SU-DHL-6 (cell line): ENCODE data around the gene DOCK11.

Experiments
- CTCF ChIP-seq: fragments of 200-600 bp; sonication (generic); IDR thresholded peaks from one replicate; pipeline ENCODE4 v1.5.1; 2017; ENCODE audit warnings: antibody characterized with exemption, mild to moderate bottlenecking, low read length, moderate library complexity; ENCODE audit not compliant: insufficient read depth, poor library complexity, severe bottlenecking
- EZH2phosphoT487 ChIP-seq: fragments of 200-600 bp; sonication (generic), shearing (Covaris generic); conservative IDR thresholded peaks from 2 replicates; pipeline ENCODE4 v1.6.1; 2018; ENCODE audit warnings: mild to moderate bottlenecking, antibody characterized with exemption, low read length, moderate library complexity, mixed read lengths

- TF ChIP-seq CTCF = no peak
- TF ChIP-seq EZH2phosphoT487 = no peak
Measured at GRCh38 chrX:118654331-118654730, 158.7 kb downstream of the DOCK11 start.
